PFSK-1 (cell line): ENCODE results near the gene NCAM1.

Experiments
- POLR2AphosphoS5 ChIP-seq: IDR thresholded peaks from 2 replicates; pipeline ENCODE4 v1.6.1; 2012; ENCODE audit warnings: low read depth, mild to moderate bottlenecking, control low read depth, low read length, moderate library complexity
- REST ChIP-seq, 2 experiments: IDR thresholded peaks; 2 replicates each; pipeline versions ENCODE4 v1.6.1 to v1.8.0; 2011 to 2012; ENCODE audit warnings: low read depth in 2 of 2, low read length in 2 of 2, control low read depth in 1 of 2, inconsistent platforms in 1 of 2, mild to moderate bottlenecking in 1 of 2, moderate library complexity in 1 of 2; ENCODE audit not compliant: insufficient read depth in 1 of 2
- TAF1 ChIP-seq: IDR thresholded peaks from 2 replicates; pipeline ENCODE4 v1.6.1; 2012; ENCODE audit warnings: low read length, control low read depth, borderline replicate concordance; ENCODE audit not compliant: insufficient read depth

DNA sequence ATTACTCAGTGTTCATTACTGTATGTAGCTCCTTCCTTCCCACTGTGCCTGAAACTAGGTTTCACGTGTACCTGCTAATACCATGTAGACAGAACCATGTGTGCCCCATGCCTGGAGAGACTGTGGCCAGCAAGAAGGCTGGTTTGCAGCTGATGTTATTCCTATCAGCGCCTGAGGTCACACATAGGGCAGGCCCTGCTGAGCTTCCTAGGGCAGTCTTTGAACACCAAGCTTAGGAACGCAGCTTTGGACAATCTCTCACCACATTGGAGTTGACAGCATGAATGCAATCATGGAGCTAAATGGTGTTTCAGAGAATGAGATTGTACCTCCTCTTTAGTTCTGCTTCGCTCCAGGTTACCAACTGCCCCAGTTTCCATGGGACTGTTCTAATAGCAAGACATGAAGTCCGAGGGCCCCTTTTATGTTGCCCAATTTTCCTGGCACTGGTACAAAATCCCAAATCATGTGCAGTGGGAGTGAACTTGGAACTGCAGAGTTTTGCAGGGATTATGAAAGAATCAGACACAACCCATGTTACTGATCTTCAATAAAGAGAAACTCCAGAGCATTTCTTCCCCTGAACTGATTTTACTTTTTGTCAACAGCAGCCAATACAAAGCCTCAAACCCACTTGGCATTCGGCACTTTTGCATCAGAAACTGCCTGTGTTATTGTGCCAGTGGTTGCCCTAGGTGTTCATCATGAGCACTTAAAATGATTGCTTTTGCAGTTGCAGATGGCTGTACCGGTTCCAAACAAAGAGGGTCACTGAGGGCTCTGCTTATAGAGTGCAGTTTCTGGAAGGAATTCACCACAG is 199.0 kb downstream of the NCAM1 start:
- TF ChIP-seq TAF1 (no peak), POLR2AphosphoS5 (no peak), REST (IDR thresholded peaks at IDR 0.05; ENCODE audit: insufficient read depth in 1 of 2, low read depth in 2 of 2, low read length in 2 of 2) (no peak)
